Pancreas (tissue), 10 donors: ENCODE results near the gene MDFIC2. TPM values are rescaled to one million over a fixed set of nuclear protein-coding genes. Genes with fewer than 3 reads are reported as not detected.

Source experiments
- ATAC-seq, 4 donors: fragments of 200-7000 bp; cut with Tn5 transposase; one replicate each; pipeline versions ENCODE4 v1.8.0 to v1.9.1; 2020; ENCODE audit warnings: mild to moderate bottlenecking in 4 of 4, moderate library complexity in 4 of 4
- DNase-seq, 6 donors: peaks; one replicate each; pipeline ENCODE4 v3.0.0-alpha.2; 2020
- FAIRE-seq: peaks from 2 replicates; lab custom pipeline; 2012; peaks lifted over from hg19 to GRCh38; lab: Jason Lieb, UNC
- H3K27ac ChIP-seq, 4 donors: fragments of 200-600 bp; sonication (generic); 1 replicate in 3 of 4; 2 replicates in 1 of 4; pipeline versions ENCODE4 v1.5.0 to v1.8.0; 2020
- H3K27me3 ChIP-seq, 4 donors: fragments of 200-600 bp; one replicate each; pipeline ENCODE4 v1.8.0; 2021
- H3K36me3 ChIP-seq, 3 donors: fragments of 200-600 bp; sonication (generic) in 1 of 3; one replicate each; pipeline versions ENCODE4 v1.5.0 to v1.8.0; 2020 to 2021
- H3K4me1 ChIP-seq, 3 donors: fragments of 200-600 bp; one replicate each; pipeline ENCODE4 v1.8.0; 2021
- H3K4me3 ChIP-seq, 4 donors: fragments of 200-600 bp; sonication (generic) in 2 of 4; one replicate each; pipeline versions ENCODE4 v1.5.0 to v1.8.0; 2020 to 2021
- H3K9me3 ChIP-seq, 4 donors: fragments of 200-600 bp; one replicate each; pipeline ENCODE4 v1.8.0; 2021
- WGBS, 2 donors: extraction: QIAGEN DNeasy Blood & Tissue Kit; methylation state at CpG; one replicate each; pipeline ENCODE4 v1.1.7; 2013; 5-methylcytosine and 5-hydroxymethylcytosine counted together
- intact Hi-C, 3 donors: fragments of 100-400 bp; cut with DNase I; formaldehyde crosslinking; loops; one replicate each; pipeline versions ENCODE4 v1.11.1 to v1.14.2; 2022
- polyA plus RNA-seq, 2 donors: library from polyadenylated mRNA; stranded (reverse); fragments of 200-250 nt; gene quantifications; one replicate each; pipeline ENCODE4 v1.2.3, GENCODE V29; 2013
- total RNA-seq, 6 donors: library from RNA; stranded (reverse); fragmentation: NEBNext Ultra II Directional in 4 of 6; extraction: Animal tissue kit (Norgen Biotek cat#: 25700) in 4 of 6; gene quantifications; one replicate each; pipeline versions ENCODE4 v1.2.1 to v1.2.4, GENCODE V29; 2021 to 2023
- TF ChIP-seq, protein P1 (sequence below), 4 donors: fragments of 200-600 bp; sonication (generic) in 3 of 4; IDR thresholded peaks; one replicate each; pipeline versions ENCODE4 v1.5.0 to v1.8.0; 2021; ENCODE audit warnings: antibody characterized with exemption in 4 of 4
- donor health status: healthy with polysubstance abuse.
- donor health status: DM: no; HTN: no; CAD: no; lungs with moderate emphysema.
- donor health status: DM: no; HTN: no; CAD: no.
- donor health status: control.
- donor health status: control.
- donor health status: Bipolar disorder and iron deficiency.
- donor health status: DM: yes; HTN: yes; CAD: no.
- donor health status: DM: no; HTN: no; CAD: no.
- donor health status: DM: no; HTN: no; CAD: no.
- donor health status: DM: yes; HTN: yes; CAD: no.

Gene MDFIC2
- total and polyA plus RNA-seq, 8 donors = not detected

DNA sequence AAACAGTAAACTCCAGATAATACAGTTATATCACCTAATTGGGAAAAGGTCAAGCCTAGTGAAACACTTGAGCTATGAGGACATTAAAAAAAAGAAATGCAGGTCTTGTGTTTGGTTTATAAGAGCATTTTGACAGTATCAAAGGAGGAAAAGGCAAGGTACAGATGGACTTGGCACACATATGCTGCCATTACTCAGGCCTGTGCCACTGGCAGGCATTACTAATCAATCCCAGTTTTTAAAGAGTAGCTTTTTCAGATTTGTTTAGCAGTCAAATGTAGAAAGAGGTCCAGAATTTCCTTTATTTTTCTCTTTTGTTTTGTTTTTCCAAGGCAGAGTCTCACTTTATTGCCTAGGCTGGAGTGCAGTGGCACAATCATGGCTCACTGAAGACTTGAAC lies 38.9 kb downstream of the MDFIC2 start:
- DNase-seq (no peak), ATAC-seq (no peak), FAIRE-seq (no peak)
- no peaks in the 10 kb centered on the region for H3K36me3 ChIP-seq
- no peak overlapping the region for H3K27ac ChIP-seq
- H3K4me1 ChIP-seq = no peaks in the 10 kb centered on the region
- no peaks in the 10 kb centered on the region for H3K27me3 ChIP-seq
- TF ChIP-seq, protein P1, sequence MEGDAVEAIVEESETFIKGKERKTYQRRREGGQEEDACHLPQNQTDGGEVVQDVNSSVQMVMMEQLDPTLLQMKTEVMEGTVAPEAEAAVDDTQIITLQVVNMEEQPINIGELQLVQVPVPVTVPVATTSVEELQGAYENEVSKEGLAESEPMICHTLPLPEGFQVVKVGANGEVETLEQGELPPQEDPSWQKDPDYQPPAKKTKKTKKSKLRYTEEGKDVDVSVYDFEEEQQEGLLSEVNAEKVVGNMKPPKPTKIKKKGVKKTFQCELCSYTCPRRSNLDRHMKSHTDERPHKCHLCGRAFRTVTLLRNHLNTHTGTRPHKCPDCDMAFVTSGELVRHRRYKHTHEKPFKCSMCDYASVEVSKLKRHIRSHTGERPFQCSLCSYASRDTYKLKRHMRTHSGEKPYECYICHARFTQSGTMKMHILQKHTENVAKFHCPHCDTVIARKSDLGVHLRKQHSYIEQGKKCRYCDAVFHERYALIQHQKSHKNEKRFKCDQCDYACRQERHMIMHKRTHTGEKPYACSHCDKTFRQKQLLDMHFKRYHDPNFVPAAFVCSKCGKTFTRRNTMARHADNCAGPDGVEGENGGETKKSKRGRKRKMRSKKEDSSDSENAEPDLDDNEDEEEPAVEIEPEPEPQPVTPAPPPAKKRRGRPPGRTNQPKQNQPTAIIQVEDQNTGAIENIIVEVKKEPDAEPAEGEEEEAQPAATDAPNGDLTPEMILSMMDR (IDR thresholded peaks at IDR 0.05) = no peak
- H3K4me3 ChIP-seq = no peak overlapping the region
- intact Hi-C loops = no loop called here
- H3K9me3 ChIP-seq = no peaks in the 10 kb centered on the region

DNA sequence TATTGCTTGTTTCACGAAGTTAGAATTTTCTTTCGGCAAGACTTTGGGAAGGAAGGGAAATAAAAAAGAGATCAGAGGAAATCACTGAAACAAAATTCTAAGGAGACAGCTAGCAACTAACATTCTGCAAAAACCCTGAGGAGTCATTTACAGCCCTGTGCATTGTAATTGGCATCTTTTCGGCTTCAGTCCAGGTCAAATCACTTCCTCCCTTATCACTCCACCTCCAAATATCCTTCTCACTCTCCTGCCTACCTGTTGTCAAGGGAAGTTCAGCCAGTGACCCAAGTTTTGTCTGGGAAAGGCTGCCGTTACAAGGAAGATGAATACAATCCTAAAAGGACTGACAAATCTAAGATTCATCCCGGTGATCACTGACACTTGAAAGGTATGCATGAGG lies 39.6 kb downstream of the MDFIC2 start:
- ATAC-seq = no peak
- Histone ChIP-seq H3K9me3 (no peaks in the 10 kb centered on the region), H3K4me1 (no peaks in the 10 kb centered on the region), H3K4me3 (no peak overlapping the region), H3K36me3 (no peaks in the 10 kb centered on the region), H3K27me3 (no peaks in the 10 kb centered on the region), H3K27ac (no peak overlapping the region)
- no peak for DNase-seq
- TF ChIP-seq, protein P1 (IDR thresholded peaks at IDR 0.05) = no peak
- FAIRE-seq = no peak
- intact Hi-C loops = no loop called here
- WGBS, 2 donors = 78 to 82% methylated on average over 5 of the region's 5 CpGs

GRCh38 chr3:70264122-70264780 lies 48.2 kb downstream of the MDFIC2 start:
- WGBS, 2 donors = 9 to 10% methylated on average over 3 of the region's 3 CpGs
- FAIRE-seq = no peak

DNA sequence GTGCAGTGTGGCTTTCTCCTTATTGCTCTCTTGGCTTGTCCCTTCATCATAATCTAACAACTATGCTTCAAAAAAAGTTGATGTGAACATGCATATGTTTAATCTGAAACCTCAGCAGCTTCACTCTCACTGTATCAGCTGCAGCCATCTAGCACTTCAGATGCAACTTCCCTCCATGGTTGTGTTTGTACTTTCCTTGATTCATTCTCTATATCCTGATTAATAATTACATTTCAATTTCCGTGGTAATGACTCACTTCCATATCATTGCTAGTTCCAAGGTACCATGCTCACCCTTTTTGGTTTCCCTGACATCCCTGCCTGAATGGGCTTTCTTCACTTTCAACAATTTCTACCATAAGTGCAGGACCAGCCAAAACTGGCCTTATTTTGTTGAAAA lies 51.2 kb downstream of the MDFIC2 start:
- FAIRE-seq = no peak
- TF ChIP-seq, protein P1 (IDR thresholded peaks at IDR 0.05) = no peak
- intact Hi-C loops = no loop called here
- Histone ChIP-seq H3K27ac (no peak overlapping the region), H3K4me1 (peaks cover 0 to 7% (median 0%) of the 10 kb centered on the region in 3 donors), H3K36me3 (no peaks in the 10 kb centered on the region), H3K9me3 (no peaks in the 10 kb centered on the region), H3K4me3 (no peak overlapping the region), H3K27me3 (no peaks in the 10 kb centered on the region)
- no peak for DNase-seq
- 42 to 47% methylated on average over 1 of the region's 1 CpG for WGBS, 2 donors
- ATAC-seq = no peak

More at GRCh38 chr3:70264122-70264780, 48.2 kb downstream of the MDFIC2 start:
- Histone ChIP-seq H3K4me3 (no peak overlapping the region), H3K36me3 (no peaks in the 10 kb centered on the region), H3K9me3 (no peaks in the 10 kb centered on the region), H3K27ac (peak overlapping the region in 1 of 4 donors; percentile 12), H3K4me1 (peaks cover 0 to 7% (median 0%) of the 10 kb centered on the region in 3 donors), H3K27me3 (no peaks in the 10 kb centered on the region)
- intact Hi-C loops = no loop called here
- TF ChIP-seq, protein P1 (IDR thresholded peaks at IDR 0.05) = no peak
- ATAC-seq (peak; percentile 79 to 91 (median 82)), DNase-seq (peak in 3 of 6 donors; percentile 10 to 48 (median 17))

DNA sequence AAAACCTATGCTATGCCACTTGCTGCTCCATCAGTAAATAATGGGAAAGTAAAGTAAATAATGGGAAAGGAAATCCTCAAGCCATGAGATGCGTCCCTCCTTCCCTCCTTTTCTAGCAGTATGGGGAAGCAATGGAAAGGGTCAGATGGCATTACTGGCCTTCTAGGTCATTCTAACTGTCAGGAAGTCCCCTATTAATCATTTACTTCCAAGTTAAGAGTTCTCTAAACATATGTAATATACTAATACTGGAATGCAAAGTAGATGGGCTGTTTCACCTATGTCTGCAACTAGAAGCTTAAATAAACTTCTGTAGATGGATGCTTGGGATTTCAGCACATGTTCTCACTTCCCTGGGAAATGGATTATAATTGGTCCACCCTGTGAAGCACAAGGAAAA lies 55.9 kb downstream of the MDFIC2 start:
- no peaks in the 10 kb centered on the region for H3K36me3 ChIP-seq
- FAIRE-seq (no peak), ATAC-seq (no peak), DNase-seq (no peak)
- no peaks in the 10 kb centered on the region for H3K27me3 ChIP-seq
- 88 to 90% methylated on average over 1 of the region's 1 CpG for WGBS, 2 donors
- no peak overlapping the region for H3K27ac ChIP-seq
- H3K4me1 ChIP-seq = no peaks in the 10 kb centered on the region
- TF ChIP-seq, protein P1 (IDR thresholded peaks at IDR 0.05) = no peak
- intact Hi-C loops = no loop called here
- H3K4me3 ChIP-seq = no peak overlapping the region
- H3K9me3 ChIP-seq = no peaks in the 10 kb centered on the region
